ENCODE results near the gene SPINK1.
A peak's percentile ranks its signal among the peaks of the same experiment; 100 is the strongest.
"Not testable (repeated sequence)": the region's sequence is repeated elsewhere in the genome, so short reads cannot be mapped to it uniquely, and the experiment has no call there.

SPINK1 gene, protein sequence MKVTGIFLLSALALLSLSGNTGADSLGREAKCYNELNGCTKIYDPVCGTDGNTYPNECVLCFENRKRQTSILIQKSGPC

DNA sequence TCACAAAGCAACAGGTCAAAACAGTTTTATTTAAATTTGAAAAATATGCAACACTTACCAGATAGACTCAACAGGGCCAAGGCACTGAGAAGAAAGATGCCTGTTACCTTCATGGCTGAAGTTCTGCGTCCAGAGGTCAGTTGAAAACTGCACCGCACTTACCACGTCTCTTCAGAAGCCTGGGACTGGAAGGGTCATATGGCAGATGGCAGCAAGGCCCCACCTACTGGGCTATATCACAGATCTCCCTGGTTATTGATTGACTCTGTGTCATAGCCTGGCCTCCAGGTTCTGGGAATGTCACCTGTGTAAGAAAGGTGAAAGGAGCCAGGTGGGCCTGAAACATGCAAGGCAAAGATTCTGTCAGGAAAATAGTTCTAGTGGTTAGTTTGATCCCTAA is at the start of gene SPINK1:
TSS of gene SPINK1 (minus strand) at position 207 of the 400 bp plus-strand sequence. CDS start at position 113, 94 bp downstream.
- no peak for DNase-seq

DNA sequence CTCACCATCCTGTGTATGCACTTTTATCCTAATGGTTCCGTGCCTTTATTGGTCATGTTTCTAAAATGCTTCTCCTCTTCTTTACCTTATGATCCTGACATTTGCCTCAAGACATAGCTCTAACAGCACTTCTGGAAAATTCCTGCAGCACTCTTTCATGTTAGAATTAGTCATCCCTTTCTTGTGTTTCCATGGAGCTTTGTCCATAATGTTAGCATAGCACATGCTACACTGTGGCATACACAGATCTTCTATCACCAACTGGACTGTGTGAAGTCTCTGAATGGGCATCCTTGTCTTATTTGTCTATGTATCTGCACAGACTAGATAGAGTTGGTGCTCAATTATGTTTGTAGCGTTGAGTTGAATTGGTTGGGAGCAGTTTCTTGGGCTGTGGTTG is 49.0 kb upstream of the SPINK1 start:
- DNase-seq: no peak

DNA sequence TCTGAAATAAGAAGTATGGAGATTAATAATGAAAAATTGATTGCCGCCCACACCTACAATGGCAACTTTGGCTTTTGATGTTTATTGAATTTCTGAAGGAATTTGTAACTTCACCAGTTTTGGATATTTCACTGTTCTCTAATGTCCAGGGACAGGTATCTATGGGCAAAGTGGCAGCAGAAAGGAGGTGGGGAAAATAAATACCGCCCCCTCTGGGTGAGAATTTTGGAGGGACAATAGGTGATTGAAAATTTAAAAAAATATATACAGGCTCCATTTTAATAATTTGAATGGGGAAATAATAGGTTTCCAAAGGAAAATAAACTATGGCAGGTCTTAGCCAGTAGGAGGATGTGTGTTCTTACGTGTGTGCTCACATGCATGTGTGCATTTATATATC is 48.3 kb upstream of the SPINK1 start:
- DNase-seq: no peak

DNA sequence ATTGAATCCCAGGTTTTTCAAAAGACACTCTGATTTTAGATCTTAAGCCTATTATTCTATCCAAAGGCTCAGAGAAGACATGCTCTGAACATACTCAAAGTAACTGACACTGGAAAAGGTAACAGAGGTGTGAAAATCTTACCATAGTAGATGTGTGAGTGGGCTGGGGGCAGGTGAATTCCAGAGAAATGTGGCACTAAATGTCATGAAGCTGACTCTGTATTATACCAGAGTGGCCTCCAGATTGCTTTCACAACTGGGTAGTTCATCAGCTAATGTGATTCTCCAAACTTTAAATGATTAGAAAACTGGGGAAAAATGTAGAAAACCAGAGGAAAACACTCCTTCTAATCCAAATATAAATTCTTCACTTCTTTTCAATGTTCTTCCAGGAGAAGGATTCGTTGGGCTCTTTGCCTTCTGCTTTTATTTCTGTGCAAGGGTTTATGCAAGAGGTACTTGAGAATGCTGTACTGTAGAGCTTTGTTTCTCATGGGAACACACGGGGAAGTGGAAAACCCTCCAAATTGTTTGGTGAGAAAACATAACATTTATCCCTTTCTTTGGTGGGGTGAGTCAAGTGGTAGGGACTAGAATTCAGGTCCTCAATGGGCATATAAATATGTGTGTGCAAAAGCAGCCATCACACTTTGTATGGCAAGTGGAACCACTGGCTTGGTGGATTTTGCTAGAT is 46.7 kb upstream of the SPINK1 start, which contains the start of gene SCGB3A2:
TSS of gene SCGB3A2 (plus strand) at position 646 of the 694 bp plus-strand sequence. CDS start 93 bp downstream, outside the sequence.
- no peak for DNase-seq

DNA sequence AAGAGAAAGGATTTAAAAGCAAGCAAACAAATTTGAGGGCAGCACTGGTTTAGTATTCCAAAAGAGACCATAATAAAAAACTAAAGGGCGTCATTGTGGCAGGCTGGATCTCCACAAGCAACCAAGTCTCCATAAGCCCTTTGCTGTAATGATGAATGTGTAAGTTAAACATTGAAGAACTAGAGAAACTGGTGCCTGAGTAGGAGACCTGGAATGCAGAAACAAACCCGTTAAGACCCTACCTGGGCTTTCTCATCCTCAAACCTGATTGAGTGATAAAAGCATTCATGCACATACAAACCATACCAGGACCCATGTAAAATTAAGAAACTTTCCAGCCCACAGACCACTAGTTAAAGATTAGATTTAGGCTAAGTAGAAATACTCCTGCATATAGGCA is 45.2 kb upstream of the SPINK1 start:
- DNase-seq: no peak

DNA sequence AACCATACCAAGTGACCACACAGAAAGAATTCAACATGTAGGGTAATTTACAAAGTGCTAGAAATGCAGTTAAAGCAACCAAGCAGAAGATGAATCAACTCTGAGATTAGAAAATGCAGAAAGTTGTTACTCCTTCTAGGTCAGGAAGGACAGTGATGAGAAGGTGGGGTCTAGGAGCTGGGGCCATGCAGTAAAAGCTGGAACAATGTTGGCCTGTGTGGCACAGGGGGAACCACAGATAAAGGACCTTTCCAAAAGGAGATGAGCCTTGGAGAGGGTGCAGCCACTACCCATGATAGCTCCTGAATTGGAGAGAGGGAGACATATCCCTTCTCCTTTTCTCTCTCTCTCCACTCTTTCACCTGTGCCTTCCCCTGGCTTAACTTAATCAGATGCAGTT is 44.7 kb upstream of the SPINK1 start:
- no peak for DNase-seq

DNA sequence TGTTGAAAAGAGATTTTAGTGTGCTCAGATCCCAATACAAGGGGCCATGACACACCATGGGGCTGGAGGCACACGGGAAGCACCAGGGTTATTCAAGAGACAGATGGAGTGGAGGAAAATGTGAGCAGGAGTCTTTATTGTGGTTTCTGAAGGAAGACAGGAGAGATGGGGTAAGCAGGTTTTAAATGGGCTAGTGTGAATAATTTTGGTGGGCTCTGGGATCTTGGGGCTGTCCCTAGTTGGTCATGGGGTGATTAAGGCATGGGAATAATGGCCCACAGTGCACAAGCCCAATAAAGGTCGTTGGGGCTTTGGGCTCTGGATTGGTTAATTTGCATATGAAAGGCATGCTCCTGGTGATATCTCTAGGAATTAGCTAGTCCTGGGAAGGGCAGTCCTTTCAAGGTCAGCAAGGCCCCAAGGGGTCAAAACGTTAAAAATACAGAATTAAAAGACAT is 43.5 kb upstream of the SPINK1 start:
- no peak for DNase-seq

DNA sequence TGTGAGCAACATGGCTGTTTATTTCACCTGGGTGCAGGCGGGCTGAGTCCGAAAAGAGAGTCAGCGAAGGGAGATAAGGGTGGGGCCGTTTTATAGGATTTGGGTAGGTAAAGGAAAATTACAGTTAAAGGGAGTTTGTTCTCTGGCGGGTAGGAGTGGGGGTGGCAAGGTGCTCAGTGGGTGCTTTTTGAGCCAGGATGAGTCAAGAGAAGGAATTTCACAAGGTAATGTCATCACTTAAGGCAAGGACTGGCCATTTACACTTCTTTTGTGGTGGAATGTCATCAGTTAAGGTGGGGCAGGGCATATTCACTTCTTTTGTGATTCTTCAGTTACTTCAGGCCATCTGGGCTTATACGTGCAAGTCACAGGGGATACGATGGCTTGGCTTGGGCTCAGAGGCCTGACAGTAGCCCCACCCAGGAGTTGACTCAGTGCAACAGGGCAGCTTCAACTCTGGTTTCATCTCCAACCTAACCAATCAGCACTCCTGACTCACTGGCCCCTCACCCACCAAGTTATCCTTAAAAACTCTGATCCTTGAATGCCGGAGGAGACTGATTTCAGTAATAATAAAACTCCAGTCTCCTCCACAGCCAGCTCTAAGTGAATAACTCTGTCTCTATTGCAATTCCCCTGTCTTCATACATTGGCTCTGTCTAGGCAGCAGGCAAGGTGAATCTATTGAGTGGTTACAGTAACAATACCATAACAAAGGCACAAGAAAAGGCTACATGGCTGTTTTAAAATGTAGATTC is 42.8 kb upstream of the SPINK1 start:
- DNase-seq: not testable (repeated sequence)

DNA sequence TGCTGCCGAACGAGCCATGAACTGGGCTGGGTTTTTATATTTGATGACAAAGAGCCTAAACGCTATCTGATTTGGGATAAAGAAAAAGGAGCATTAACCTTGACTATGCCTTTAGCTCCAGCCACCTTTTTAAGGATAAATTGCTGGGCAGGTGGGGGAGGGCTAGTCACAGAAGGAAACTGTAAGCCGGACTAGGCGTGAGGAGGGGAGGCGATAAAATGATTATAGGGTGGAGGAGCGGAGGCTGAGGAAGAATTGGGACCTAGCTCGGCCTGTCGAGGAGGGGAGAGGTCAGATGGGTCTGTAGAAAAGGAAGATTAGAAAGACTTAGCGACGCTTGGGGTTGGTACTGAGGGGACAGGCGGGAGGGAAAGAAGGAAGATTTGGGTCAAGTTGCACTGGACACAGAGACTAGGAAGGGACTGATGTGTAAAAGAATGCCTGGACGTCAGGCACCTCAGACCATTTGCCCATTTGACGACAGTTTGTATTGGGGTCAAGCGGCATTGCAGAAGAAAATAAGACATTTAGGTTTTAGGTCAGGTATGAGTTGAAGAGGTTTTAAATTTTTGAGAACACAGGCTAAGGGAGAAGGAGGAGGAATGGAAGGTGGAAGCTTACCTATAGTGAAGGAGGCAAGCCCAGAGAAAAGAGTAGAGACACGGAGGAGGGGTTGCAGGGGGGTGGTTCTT is 41.4 kb upstream of the SPINK1 start:
- not testable (repeated sequence) for DNase-seq

DNA sequence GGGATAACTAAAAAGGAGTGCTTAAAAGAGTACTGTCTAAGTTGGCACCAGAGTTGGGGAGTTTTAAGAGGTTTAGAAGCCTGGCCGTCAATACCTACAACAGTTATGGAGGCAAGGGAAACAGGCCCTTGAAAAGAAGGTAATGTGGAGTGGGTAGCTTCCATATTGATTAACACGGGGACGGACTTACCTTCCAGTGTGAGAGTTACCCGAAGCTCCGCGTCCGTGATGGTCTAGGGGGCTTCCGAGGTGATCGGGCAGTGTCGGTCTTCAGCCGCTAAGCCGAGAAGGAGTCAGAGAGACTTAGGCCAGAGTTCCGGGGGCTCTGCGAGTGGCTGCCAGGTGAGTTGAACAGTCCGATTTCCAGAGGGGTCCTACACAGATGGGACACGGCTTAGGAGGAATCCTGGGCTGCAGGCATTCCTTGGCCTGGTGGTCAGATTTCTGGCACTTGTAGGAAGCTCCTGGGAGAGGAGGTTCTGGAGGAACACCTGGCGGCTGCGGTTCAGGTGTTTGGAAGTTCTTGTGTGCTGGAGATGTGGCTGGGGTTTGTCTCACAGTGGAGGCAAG is 40.6 kb upstream of the SPINK1 start:
- not testable (repeated sequence) for DNase-seq

DNA sequence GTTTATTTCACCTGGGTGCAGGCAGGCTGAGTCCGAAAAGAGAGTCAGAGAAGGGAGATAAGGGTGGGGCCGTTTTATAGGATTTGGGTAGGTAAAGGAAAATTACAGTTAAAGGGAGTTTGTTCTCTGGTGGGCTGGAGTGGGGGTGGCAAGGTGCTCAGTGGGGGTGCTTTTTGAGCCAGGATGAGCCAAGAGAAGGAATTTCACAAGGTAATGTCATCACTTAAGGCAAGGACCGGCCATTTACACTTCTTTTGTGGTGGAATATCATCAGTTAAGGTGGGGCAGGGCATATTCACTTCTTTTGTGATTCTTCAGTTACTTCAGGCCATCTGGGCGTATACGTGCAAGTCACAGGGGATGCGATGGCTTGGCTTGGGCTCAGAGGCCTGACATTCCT is 38.4 kb upstream of the SPINK1 start:
- DNase-seq: not testable (repeated sequence)

DNA sequence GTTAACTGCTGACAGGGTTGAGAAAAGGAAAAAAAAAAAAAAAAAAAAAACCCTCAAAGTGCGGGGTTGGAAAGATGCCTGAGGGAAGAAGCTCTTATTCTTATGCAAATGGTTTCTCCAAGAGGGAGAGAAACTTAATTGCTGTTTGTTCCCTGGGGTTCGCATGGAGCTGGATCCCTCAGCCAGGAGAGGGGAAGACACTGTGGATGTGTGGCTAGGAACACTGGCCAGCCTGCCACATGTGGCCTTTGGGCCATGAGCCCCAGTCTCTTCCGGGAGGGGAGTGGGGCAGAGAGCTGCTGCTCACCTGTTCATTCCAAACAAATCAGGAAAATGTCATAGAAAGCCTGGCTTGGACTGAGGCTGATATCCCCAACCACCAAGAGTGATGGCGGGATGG is 37.6 kb upstream of the SPINK1 start:
- DNase-seq: no peak

DNA sequence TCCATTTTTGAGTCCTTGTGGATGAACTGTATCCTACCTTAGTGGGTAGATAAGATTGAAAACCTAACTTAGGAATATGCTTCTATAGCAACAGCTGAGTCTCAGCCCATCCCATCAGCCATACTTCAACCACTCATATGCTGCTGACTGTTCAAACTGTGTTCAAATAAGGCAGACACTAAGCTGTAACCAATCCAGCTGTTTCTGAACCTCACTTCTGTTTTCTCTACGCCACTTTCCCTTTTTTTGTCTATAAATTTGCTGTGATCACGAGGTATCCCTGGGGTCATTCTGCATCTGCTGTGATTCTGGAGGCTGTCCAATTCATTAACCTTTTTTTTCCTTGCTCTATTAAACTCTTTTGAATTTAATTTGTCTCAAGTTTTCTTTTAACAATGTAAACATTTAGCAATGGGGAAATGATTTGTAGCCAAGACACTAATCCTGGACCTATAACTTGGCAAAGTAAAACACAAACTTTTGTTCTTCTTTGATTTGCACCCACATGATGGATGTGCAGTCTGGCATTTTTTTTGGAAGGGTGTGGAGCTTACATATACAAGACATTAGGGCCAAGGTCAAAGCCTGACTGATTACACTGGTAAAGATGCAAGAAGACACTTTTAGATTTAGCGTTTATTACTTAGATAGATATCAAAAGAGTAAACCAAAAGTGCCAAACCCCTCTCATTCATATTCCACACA is 32.1 kb upstream of the SPINK1 start:
- no peak for DNase-seq

DNA sequence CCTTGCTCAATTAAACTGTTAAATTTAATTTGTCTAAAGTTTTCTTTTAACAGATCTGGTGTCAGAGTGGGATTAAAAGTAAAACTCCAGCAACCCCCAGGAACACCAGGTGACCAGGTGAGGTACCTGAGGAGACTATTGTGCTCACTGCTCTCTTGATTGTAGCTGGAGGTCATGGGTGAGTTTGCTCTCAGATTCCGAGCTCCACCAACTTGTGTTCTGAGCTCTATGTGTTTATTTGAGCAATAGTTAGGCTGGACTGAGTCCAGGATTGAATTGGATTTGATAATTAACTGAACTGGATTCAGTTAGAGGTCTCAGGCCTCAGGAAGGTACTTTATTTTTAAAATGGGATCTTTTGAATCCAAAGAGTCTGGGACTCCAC is 29.2 kb upstream of the SPINK1 start:
- DNase-seq: no peak

DNA sequence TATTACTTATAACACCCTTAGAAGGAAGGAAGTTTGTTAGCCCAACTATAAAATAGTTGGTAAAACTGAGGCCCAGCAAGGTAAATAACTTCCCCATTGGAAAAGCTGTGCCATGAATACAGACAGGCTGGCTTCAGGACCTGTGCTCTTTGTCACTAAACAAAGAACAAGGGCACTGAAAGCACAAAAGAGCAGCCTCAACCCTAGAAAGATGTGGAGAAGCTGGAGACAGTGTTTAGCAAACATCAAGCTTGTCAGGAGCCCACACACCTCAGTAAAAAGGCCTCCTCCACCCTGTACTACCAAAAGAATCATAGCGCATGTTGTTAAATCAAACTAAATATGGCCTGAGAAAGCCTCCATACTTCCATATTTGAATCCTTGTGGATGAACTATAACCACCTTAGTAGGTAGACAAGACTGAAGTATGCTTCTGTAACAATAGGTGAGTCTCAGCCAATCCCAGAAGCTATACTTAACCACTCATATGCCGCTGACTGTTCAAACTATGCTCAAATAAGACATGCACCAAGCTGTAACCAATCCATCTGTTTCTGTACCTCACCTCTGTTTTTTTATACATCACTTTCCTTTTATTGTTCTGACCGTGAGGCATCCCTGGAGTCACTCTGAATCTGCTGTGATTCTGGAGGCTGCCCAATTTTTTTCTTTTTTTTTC is 28.6 kb upstream of the SPINK1 start:
- no peak for DNase-seq

DNA sequence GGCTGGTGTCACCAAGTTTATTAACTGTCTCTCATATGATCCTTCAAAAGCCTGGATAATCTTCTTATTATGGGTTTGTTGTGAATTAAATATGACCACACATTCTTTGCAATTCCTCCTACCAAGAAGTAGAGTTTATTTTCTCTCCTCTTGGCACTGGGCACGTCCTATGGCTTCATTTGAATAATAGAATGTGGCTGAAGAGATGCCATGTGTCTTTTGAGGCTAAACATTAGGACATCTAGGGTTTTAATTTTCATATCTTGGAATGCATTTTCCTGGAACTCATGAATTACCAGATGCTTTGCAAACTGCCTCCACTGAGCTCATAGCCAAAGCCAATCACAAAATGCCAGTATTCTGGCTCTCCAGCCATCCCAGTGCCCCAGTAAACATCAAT is 27.1 kb upstream of the SPINK1 start:
- no peak for DNase-seq

DNA sequence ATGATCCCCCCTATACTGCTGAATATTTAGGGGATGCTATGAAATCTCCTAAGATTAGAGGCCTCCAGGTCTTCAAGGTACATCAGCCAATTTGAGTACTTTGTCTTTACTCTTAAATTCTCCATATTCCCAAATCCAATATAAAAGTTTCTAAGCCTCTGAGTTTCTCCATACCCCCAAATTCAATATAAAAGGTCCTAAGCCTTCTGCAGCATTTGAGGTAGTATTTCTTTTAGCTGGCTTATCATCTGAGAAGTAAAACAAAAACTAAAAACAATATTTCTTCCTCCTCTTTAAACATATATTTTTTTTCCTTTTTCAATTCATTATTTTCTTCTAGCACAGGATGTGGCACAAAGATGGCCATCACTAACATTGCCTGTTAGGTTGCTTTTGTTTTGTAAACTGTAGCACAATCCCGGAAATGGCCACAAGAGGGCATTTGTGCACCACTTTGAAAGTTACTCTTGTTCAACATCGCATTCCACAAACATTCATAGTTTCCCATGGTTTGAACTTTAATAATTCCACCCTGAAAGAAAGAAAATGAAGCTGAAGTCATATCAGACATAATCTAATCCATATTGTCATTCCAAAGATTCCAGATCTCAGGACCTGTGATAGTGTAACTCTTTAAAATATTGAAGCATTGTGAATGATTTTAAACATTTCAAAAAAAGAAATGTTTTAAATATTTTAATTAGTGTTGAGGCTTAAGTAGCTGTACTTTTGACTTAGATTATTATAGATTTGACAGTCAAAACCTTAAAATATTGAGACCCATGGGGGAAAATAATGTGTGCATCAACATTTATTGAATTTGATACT is 26.0 kb upstream of the SPINK1 start:
- DNase-seq: peak; percentile 3 to 17

DNA sequence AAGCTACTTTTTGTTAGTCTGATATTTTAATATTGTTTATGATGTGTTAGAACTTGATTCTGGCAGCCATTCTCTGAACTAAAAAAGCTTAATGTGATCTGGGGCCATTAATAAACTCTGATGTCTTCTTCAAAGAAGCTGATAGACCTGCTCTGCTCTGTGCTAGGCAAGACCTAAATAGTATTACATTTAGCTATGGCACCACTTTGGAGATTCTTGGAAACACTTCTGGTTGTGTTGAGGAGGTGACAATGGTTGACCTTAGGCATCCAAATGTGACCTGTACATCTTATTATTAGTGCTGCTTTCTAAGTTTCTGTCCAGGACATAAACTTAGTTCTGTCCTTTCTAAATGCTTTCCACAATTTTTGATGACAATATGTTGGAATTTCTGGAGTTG is 25.3 kb upstream of the SPINK1 start:
- DNase-seq: no peak

DNA sequence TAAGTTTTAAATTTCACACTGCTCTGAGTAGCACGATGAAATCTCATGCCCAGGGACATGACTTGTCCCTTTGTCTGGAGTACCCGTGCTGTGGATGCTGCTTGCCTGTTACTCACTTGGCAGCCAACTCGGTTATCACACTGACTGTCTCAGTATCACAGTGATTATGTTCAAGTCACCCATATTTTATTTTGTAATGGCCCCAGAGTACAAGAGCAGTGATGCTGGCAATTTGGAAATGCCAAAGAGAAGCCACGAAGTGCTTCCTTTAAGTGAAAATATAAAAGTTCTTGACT is 24.3 kb upstream of the SPINK1 start:
- no peak for DNase-seq

DNA sequence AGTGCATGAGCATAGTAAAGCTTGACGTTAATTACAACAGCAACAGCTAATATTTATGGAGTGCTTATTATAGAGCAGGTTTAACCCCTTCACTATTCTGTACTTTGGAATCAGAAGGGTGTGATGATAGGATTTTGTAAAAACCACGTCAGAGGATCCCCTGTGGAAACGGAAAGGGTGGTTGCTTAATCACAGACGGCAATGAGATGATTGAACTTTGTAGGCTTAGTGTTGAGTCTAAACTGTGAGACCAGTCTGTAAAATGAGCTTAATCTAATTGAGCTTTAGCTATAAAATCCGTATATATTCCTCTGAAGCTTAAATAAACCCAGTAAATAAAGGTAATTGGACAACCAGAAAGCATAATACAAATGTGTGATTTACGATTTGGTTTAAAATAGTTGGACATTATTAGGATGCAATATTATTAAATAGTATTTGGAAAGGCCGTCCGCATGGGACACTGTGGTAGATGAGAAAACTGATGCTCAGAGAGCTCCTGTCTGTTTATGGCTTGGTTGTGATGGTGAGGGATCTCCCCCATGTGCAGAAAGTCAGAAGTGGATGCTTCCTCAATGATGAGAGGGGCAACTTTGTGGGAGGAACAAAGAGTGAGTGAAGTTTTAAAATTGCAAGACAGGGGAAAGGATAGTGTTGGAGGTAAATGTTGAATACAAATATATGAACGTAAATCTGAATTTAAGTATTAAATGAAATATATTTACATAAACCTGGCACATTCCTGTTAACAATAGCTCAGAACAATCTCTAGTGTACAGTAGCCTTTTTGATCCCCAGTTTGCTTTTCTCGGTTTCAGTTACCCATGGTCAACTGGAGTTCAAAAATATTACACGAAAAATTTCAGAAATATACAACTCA is 23.7 kb upstream of the SPINK1 start:
- no peak for DNase-seq
